A673 (cell line): Measurements from ENCODE around the gene TNFRSF9. TPM values are rescaled to one million over a fixed set of nuclear protein-coding genes. Genes with fewer than 3 reads are reported as not detected.

ENCODE experiments used
- BruUV-seq: library from RNA; stranded (reverse); fragments of 400-500 nt; replicated peaks from 2 replicates; lab custom pipeline; 2021; lab: Mats Ljungman, UMichigan
- CTCF ChIA-PET: fragments of 300-600 bp; sonication (Branson Sonifier 250); formaldehyde crosslinking; loops from one replicate; lab custom pipeline; 2022; ENCODE audit warnings: antibody characterized with exemption; lab: Charles Lee
- POLR2A ChIA-PET: fragments of 300-600 bp; sonication (Branson Sonifier 250); formaldehyde crosslinking; loops from one replicate; lab custom pipeline; 2022; ENCODE audit warnings: antibody characterized with exemption; ENCODE audit not compliant: low non-redundant PET; lab: Charles Lee
- DNase-seq: peaks from one replicate; pipeline ENCODE4 v3.0.0-alpha.2; 2015; ENCODE audit warnings: low spot score
- H3K27ac ChIP-seq: fragments of 200-600 bp; sonication (generic); 2 replicates; pipeline ENCODE4 v1.5.1; 2016; ENCODE audit warnings: mixed run types, low read depth, mild to moderate bottlenecking, mixed read lengths, antibody characterized with exemption, low read length; ENCODE audit not compliant: poor library complexity, severe bottlenecking
- H3K27me3 ChIP-seq: fragments of 200-600 bp; sonication (generic); replicated peaks from 2 replicates; pipeline ENCODE4 v1.6.1; 2017; ENCODE audit warnings: mixed run types, low read depth, mild to moderate bottlenecking, mixed read lengths, antibody characterized with exemption, low read length; ENCODE audit not compliant: insufficient read depth, poor library complexity
- H3K36me3 ChIP-seq: fragments of 200-600 bp; sonication (generic); 2 replicates; pipeline ENCODE4 v1.6.1; 2016; ENCODE audit warnings: mixed run types, mild to moderate bottlenecking, mixed read lengths, antibody characterized with exemption, low read length; ENCODE audit not compliant: insufficient read depth, poor library complexity, severe bottlenecking
- H3K4me1 ChIP-seq: fragments of 200-600 bp; sonication (generic); 2 replicates; pipeline ENCODE4 v1.6.1; 2017; ENCODE audit warnings: mixed run types, mild to moderate bottlenecking, mixed read lengths, antibody characterized with exemption, low read length; ENCODE audit not compliant: insufficient read depth, poor library complexity, severe bottlenecking
- H3K4me3 ChIP-seq: fragments of 200-600 bp; sonication (generic); 2 replicates; pipeline ENCODE4 v1.5.1; 2016; ENCODE audit warnings: low read depth, mixed run types, mild to moderate bottlenecking, mixed read lengths, low read length; ENCODE audit not compliant: poor library complexity, severe bottlenecking
- H3K9me3 ChIP-seq: fragments of 200-600 bp; sonication (generic); 2 replicates; pipeline ENCODE4 v1.6.1; 2016; ENCODE audit warnings: mixed run types, low read depth, mild to moderate bottlenecking, mixed read lengths, antibody characterized with exemption, low read length; ENCODE audit not compliant: poor library complexity, severe bottlenecking
- EZH2 ChIP-seq: fragments of 200-600 bp; sonication (generic); IDR thresholded peaks from 2 replicates; pipeline ENCODE4 v1.6.1; 2017; ENCODE audit warnings: borderline replicate concordance, low read depth, mild to moderate bottlenecking, mixed read lengths, antibody characterized with exemption, low read length; ENCODE audit not compliant: poor library complexity, severe bottlenecking
- intact Hi-C: fragments of 100-400 bp; cut with micrococcal nuclease; formaldehyde crosslinking; loops from one replicate; pipeline ENCODE4 v1.10.0; 2022; ENCODE audit not compliant: unreplicated experiment
- total RNA-seq: library from RNA; stranded (reverse); gene quantifications from 2 replicates; pipeline ENCODE4 v1.2.3, GENCODE V29; 2021
- TF ChIP-seq, protein P1 (sequence below): fragments of 300-800, 200-600 bp; sonication (generic); conservative IDR thresholded peaks from 2 replicates; pipeline ENCODE4 v1.5.1; 2017; ENCODE audit warnings: low read depth, mild to moderate bottlenecking, antibody characterized with exemption, low read length, moderate library complexity, mixed read lengths

The TNFRSF9 gene
- total RNA-seq, 1 experiment from 2014 or later = 1.8 TPM

GRCh38 chr1:7940034-7940433 is 605 bp downstream of the TNFRSF9 start:
- Histone ChIP-seq H3K4me3 (no peak overlapping the region), H3K27me3 (peaks cover 15% of the 10 kb centered on the region), H3K36me3 (no peaks in the 10 kb centered on the region), H3K27ac (no peak overlapping the region), H3K4me1 (no peaks in the 10 kb centered on the region), H3K9me3 (no peaks in the 10 kb centered on the region)
- intact Hi-C loops = no loop called here
- no peak for TF ChIP-seq EZH2
- TF ChIP-seq, protein P1, sequence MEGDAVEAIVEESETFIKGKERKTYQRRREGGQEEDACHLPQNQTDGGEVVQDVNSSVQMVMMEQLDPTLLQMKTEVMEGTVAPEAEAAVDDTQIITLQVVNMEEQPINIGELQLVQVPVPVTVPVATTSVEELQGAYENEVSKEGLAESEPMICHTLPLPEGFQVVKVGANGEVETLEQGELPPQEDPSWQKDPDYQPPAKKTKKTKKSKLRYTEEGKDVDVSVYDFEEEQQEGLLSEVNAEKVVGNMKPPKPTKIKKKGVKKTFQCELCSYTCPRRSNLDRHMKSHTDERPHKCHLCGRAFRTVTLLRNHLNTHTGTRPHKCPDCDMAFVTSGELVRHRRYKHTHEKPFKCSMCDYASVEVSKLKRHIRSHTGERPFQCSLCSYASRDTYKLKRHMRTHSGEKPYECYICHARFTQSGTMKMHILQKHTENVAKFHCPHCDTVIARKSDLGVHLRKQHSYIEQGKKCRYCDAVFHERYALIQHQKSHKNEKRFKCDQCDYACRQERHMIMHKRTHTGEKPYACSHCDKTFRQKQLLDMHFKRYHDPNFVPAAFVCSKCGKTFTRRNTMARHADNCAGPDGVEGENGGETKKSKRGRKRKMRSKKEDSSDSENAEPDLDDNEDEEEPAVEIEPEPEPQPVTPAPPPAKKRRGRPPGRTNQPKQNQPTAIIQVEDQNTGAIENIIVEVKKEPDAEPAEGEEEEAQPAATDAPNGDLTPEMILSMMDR = no peak
- CTCF ChIA-PET = no interaction called here
- no peak for DNase-seq
- BruUV-seq = TSS peak; percentile 84
- POLR2A ChIA-PET = no interaction called here

GRCh38 chr1:7938070-7938469 is 2.6 kb downstream of the TNFRSF9 start:
- no peaks in the 10 kb centered on the region for H3K9me3 ChIP-seq
- no TSS peak for BruUV-seq
- H3K27ac ChIP-seq = no peak overlapping the region
- intact Hi-C loops = no loop called here
- H3K27me3 ChIP-seq = peaks cover 15% of the 10 kb centered on the region
- H3K36me3 ChIP-seq = no peaks in the 10 kb centered on the region
- no peaks in the 10 kb centered on the region for H3K4me1 ChIP-seq
- no peak overlapping the region for H3K4me3 ChIP-seq
- ChIA-PET POLR2A (no interaction called here), CTCF (no interaction called here)
- no peak for TF ChIP-seq EZH2
- TF ChIP-seq, protein P1 = no peak
- no peak for DNase-seq

DNA sequence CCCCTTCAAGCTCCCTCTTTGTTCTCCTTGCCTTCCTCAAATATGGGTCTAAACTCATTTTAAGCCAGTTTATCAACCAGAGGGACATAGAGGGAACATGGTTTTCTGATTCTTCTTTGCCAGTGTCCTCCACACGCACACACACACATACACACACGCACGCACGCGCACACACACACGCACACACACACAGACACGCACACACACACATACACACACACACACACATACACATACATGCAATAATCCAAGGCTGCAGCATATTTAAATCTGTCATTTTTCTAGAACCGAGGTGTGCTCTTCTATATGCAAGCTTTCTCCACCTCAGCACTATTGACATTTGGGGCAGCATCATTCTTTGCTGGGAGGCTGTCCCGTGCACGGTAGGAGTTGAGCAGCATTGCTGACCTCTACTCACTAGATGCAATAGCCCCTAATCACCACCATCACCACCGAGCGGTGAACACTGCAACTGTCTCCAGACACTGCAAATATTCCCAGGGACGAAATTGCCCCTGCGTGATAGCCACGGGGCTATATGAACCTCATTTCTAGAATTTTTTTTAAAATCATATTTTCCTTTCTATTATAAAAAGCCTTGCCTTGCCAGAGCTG is 8.0 kb downstream of the TNFRSF9 start:
- CTCF ChIA-PET = no interaction called here
- no TSS peak for BruUV-seq
- Histone ChIP-seq H3K36me3 (no peaks in the 10 kb centered on the region), H3K27ac (no peak overlapping the region), H3K9me3 (no peaks in the 10 kb centered on the region), H3K27me3 (no peaks in the 10 kb centered on the region), H3K4me1 (no peaks in the 10 kb centered on the region), H3K4me3 (no peak overlapping the region)
- TF ChIP-seq EZH2 = no peak
- TF ChIP-seq, protein P1 = no peak
- intact Hi-C loops = no loop called here
- POLR2A ChIA-PET = no interaction called here
- no peak for DNase-seq
